Ovary (tissue), 9 donors: Measurements from ENCODE around the gene SLC25A53. TPM values are rescaled to one million over a fixed set of nuclear protein-coding genes. Genes with fewer than 3 reads are reported as not detected.
A peak's percentile ranks its signal among the peaks of the same experiment; 100 is the strongest.
"Not testable (repeated sequence)": the region's sequence is repeated elsewhere in the genome, so short reads cannot be mapped to it uniquely, and the experiment has no call there.

ENCODE experiments used
- DNase-seq, 5 donors: peaks; one replicate each; pipeline ENCODE4 v3.0.0-alpha.2; 2019 to 2020
- H3K27ac ChIP-seq, 2 donors: fragments of 200-600 bp; one replicate each; pipeline versions ENCODE4 v1.5.1 to v1.8.0; 2019 to 2022
- H3K27me3 ChIP-seq: fragments of 200-600 bp; one replicate; pipeline ENCODE4 v1.8.0; 2022
- H3K36me3 ChIP-seq: fragments of 200-600 bp; sonication (generic); one replicate; pipeline ENCODE4 v1.5.1; 2019
- H3K4me1 ChIP-seq: one replicate; pipeline ENCODE4 v1.8.1; 2013; ENCODE audit warnings: mild to moderate bottlenecking, moderate library complexity; ENCODE audit not compliant: insufficient read depth
- H3K4me3 ChIP-seq: fragments of 200-600 bp; sonication (generic); one replicate; pipeline ENCODE4 v1.5.1; 2017
- H3K9me3 ChIP-seq, 2 donors: fragments of 200-600 bp in 1 of 2; sonication (generic) in 1 of 2; one replicate each; pipeline versions ENCODE4 v1.5.1 to v1.8.1; 2013 to 2019; ENCODE audit warnings: mild to moderate bottlenecking in 1 of 2, moderate library complexity in 1 of 2
- CTCF ChIP-seq, 3 donors: fragments of 450-650 bp in 2 of 3; fragments of 200-600 bp in 1 of 3; IDR thresholded peaks; one replicate each; pipeline versions ENCODE4 v1.5.1 to v1.8.0; 2016 to 2022; ENCODE audit warnings: antibody characterized with exemption in 3 of 3, mild to moderate bottlenecking in 1 of 3
- EP300 ChIP-seq: sonication (generic); formaldehyde crosslinking; IDR thresholded peaks from one replicate; pipeline ENCODE4 v1.6.1; 2017; ENCODE audit warnings: antibody characterized with exemption
- POLR2A ChIP-seq: fragments of 450-650 bp; IDR thresholded peaks from one replicate; pipeline ENCODE4 v1.6.1; 2017; ENCODE audit warnings: antibody characterized with exemption, mild to moderate bottlenecking, moderate library complexity
- WGBS, 3 donors: extraction: QIAGEN DNeasy Blood & Tissue Kit in 1 of 3; methylation state at CpG; one replicate each; pipeline versions ENCODE4 v1.1.5 to v1.1.7; 2013 to 2017; 5-methylcytosine and 5-hydroxymethylcytosine counted together
- intact Hi-C, 4 donors: fragments of 100-400 bp; cut with DNase I; formaldehyde crosslinking; loops; one replicate each; pipeline versions ENCODE4 v1.11.0 to v1.15.1; 2022 to 2023
- polyA plus RNA-seq, 2 donors: library from polyadenylated mRNA; stranded (reverse); fragments of 200-250 nt in 1 of 2; fragments of 350-450 nt in 1 of 2; fragmentation: Illumina TruSeq in 1 of 2; extraction: RNeasy Lipid Tissue Mini Kit (QIAGEN cat#74804) in 1 of 2; gene quantifications; one replicate each; pipeline ENCODE4 v1.2.3, GENCODE V29; 2013 to 2014
- total RNA-seq, 7 donors: library from RNA; depleted of rRNA in 2 of 7; stranded (reverse); fragments of >200 nt in 2 of 7; fragmentation: NEBNext Ultra II Directional in 3 of 7; extraction: Animal tissue kit (Norgen Biotek cat#: 25700) in 3 of 7; gene quantifications; one replicate each; pipeline versions ENCODE4 v1.1.0 to v1.2.4, GENCODE V29; 2016 to 2023
- donor health status: DM: no; HTN: no; CAD: no; lungs with moderate emphysema.
- donor health status: DM: no; HTN: no; CAD: no.
- donor health status: Bipolar disorder and iron deficiency.
- donor health status: DM: yes; HTN: yes; CAD: no.
- donor health status: DM: no; HTN: no; CAD: no.
- donor health status: DM: yes; HTN: yes; CAD: no.

The SLC25A53 gene
- total and polyA plus RNA-seq, 9 donors = 7.8 to 15.1 (median 12.6) TPM

- Histone ChIP-seq H3K36me3 (no peaks in the 10 kb centered on the region), H3K27ac (no peak overlapping the region), H3K27me3 (no peaks in the 10 kb centered on the region), H3K4me1 (no peaks in the 10 kb centered on the region), H3K4me3 (no peak overlapping the region), H3K9me3 (no peaks in the 10 kb centered on the region)
- intact Hi-C loops = no loop called here
- no peak for DNase-seq
- no peak for TF ChIP-seq POLR2A
- no peak for TF ChIP-seq CTCF (IDR thresholded peaks at IDR 0.05)
- no peak for TF ChIP-seq EP300
Observed at GRCh38 chrX:104117759-104118158, 39.0 kb downstream of the SLC25A53 start.

GRCh38 chrX:104113222-104113965 is 43.4 kb downstream of the SLC25A53 start:
- peak in 1 of 3 donors; percentile 21 for TF ChIP-seq CTCF (IDR thresholded peaks at IDR 0.05)
- no peak for TF ChIP-seq EP300
- Histone ChIP-seq H3K9me3 (no peaks in the 10 kb centered on the region), H3K27me3 (no peaks in the 10 kb centered on the region), H3K4me1 (no peaks in the 10 kb centered on the region), H3K4me3 (peak overlapping the region; percentile 46), H3K27ac (peak overlapping the region in 1 of 2 donors; percentile 89), H3K36me3 (no peaks in the 10 kb centered on the region)
- WGBS, 3 donors = 31 to 35% (median 34%) methylated on average over 24 of the region's 24 CpGs
- peak; percentile 40 to 50 (median 46) for DNase-seq
- intact Hi-C loops = no loop called here

GRCh38 chrX:104112326-104112951 is 44.4 kb downstream of the SLC25A53 start, which contains the start of gene ZCCHC18:
Gene ZCCHC18, plus strand, starts transcription at chrX:104112523. Its CDS starts 1,589 bp downstream, at chrX:104114112.
- WGBS, 3 donors = 24 to 34% (median 26%) methylated on average over 67 of the region's 67 CpGs
- no peaks in the 10 kb centered on the region for H3K27me3 ChIP-seq
- intact Hi-C loops = no loop called here
- DNase-seq = peak; percentile 60 to 79 (median 70)
- no peaks in the 10 kb centered on the region for H3K9me3 ChIP-seq
- TF ChIP-seq CTCF (IDR thresholded peaks at IDR 0.05) (no peak), POLR2A (no peak), EP300 (no peak)
- peak within 1 kb of the TSS; percentile 82 to 89 for H3K27ac ChIP-seq
- H3K4me1 ChIP-seq = no peaks in the 10 kb centered on the region
- no peaks in the 10 kb centered on the region for H3K36me3 ChIP-seq
- H3K4me3 ChIP-seq = peak within 1 kb of the TSS; percentile 46

GRCh38 chrX:104110491-104111240 is 46.1 kb downstream of the SLC25A53 start:
- H3K27me3 ChIP-seq, H3K4me3 ChIP-seq, H3K27ac ChIP-seq, intact Hi-C loops, DNase-seq, H3K9me3 ChIP-seq, H3K36me3 ChIP-seq, H3K4me1 ChIP-seq: not testable (repeated sequence)
- 61 to 63% (median 63%) methylated on average over 6 of the region's 6 CpGs for WGBS, 3 donors
